IPS-18a (cell line): Measurements from ENCODE around the gene VIPR2.

Experiments
- H3K27ac ChIP-seq: one replicate; pipeline ENCODE4 v1.5.1; 2013; ENCODE audit warnings: low read length
- H3K27me3 ChIP-seq: one replicate; pipeline ENCODE4 v1.6.1; 2013; ENCODE audit warnings: mild to moderate bottlenecking, low read length; ENCODE audit not compliant: control insufficient read depth, insufficient read depth
- H3K36me3 ChIP-seq: one replicate; pipeline ENCODE4 v1.6.1; 2013; ENCODE audit warnings: low read depth, low read length; ENCODE audit not compliant: control insufficient read depth
- H3K4me1 ChIP-seq: one replicate; pipeline ENCODE4 v1.6.1; 2013; ENCODE audit warnings: low read depth, low read length; ENCODE audit not compliant: control insufficient read depth
- H3K4me3 ChIP-seq: one replicate; pipeline ENCODE4 v1.5.1; 2013; ENCODE audit warnings: low read length
- H3K9ac ChIP-seq: one replicate; pipeline ENCODE4 v1.6.1; 2013; ENCODE audit warnings: mild to moderate bottlenecking, low read length, moderate library complexity
- H3K9me3 ChIP-seq: one replicate; pipeline ENCODE4 v1.6.1; 2013; ENCODE audit warnings: low read depth, low read length; ENCODE audit not compliant: control insufficient read depth

The VIPR2 gene

GRCh38 chr7:159076333-159076732, 68.3 kb downstream of the VIPR2 start:
- no peaks in the 10 kb centered on the region for H3K27me3 ChIP-seq
- no peak overlapping the region for H3K27ac ChIP-seq
- no peak overlapping the region for H3K9ac ChIP-seq
- H3K9me3 ChIP-seq: no peaks in the 10 kb centered on the region
- H3K4me1 ChIP-seq: peaks cover 4% of the 10 kb centered on the region
- H3K36me3 ChIP-seq: no peaks in the 10 kb centered on the region
- no peak overlapping the region for H3K4me3 ChIP-seq

DNA sequence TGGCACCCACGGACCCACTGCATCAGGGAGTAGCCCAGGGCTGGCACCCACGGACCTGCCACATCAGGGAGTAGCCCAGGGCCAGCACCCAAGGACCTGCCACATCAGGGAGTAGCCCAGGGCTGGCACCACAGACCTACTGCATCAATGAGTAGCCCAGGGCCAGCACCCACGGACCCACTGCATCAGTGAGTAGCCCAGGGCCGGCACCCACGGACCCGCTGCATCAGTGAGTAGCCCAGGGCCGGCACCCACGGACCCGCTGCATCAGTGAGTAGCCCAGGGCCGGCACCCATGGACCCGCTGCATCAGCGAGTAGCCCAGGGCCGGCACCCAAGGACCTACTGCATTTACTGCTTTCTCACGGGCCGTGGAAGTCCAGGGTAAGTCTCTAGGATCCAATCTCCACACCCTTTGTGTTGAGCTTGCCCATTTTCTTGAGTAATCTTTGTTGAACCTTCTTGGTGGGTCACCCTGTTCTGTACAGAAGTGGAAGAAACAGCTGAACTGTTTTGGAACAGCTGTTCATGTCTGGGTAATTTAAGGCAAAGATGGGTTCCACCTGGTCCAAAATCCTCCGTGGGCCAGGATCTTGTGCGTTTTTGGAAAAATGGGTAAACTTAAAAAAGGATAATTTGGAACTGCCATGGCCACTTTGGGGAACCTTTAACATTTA, 69.0 kb downstream of the VIPR2 start:
- Histone ChIP-seq H3K4me3 (no peak overlapping the region), H3K27me3 (no peaks in the 10 kb centered on the region), H3K9ac (no peak overlapping the region), H3K36me3 (no peaks in the 10 kb centered on the region), H3K4me1 (peaks cover 4% of the 10 kb centered on the region), H3K9me3 (no peaks in the 10 kb centered on the region), H3K27ac (no peak overlapping the region)

DNA sequence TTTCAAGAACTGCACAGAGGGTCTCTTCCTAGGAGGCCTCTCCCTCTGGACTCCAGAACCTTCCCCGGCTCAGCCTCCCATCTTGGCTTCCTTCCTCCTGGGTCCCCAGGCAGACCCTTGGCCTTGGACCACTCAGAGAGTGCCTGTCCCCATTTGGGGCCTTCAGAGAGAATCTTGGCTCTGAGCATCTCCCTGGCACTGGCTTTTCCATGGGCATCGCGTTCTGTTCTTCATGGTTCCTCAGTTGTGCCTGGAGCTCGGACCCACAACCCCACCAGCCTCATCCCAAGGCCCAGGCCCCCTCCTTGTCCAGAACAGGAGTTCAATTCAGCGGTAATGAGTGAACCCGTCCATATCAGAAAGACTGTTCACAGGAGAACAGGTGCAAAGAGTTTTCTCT, 73.4 kb downstream of the VIPR2 start:
- Histone ChIP-seq H3K9ac (no peak overlapping the region), H3K4me3 (no peak overlapping the region), H3K27ac (no peak overlapping the region), H3K27me3 (no peaks in the 10 kb centered on the region), H3K4me1 (peaks cover 3% of the 10 kb centered on the region), H3K9me3 (no peaks in the 10 kb centered on the region), H3K36me3 (no peaks in the 10 kb centered on the region)

DNA sequence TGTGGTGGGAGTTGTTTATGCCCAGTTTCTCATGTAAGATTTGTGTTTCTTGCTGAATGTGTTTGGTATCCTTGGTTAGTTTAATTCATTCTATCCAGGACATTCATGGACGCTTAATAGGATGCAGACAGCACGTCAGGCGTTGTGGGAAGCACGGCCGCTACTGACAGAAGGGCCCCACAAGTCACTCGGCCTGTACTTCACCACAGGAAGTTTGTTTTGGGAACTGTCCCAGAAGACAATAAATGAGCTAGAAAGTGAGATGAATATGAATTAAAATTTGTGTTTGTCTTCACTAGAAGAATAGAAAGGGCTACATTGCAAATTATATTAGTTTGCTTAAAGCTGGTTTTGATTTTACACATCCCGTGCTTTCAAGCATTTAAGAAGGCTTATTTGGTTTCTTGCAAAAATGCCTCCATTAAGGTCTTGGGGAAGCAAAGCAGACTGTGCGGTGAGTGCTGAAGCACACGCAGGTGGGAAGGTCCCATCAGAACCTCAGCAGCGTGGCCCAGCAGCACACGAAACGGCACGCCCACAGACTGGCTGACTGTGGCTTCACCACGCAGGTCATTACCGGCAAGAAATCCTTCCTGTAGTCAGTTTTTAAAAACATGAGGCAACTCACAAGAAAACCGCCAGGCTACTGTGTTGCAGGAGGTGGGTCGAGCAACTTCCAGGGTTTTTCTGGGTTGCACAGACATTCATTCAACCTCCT, 74.1 kb downstream of the VIPR2 start:
- no peak overlapping the region for H3K9ac ChIP-seq
- H3K27me3 ChIP-seq: no peaks in the 10 kb centered on the region
- no peak overlapping the region for H3K4me3 ChIP-seq
- H3K4me1 ChIP-seq: no peaks in the 10 kb centered on the region
- no peaks in the 10 kb centered on the region for H3K36me3 ChIP-seq
- H3K9me3 ChIP-seq: no peaks in the 10 kb centered on the region
- H3K27ac ChIP-seq: no peak overlapping the region

DNA sequence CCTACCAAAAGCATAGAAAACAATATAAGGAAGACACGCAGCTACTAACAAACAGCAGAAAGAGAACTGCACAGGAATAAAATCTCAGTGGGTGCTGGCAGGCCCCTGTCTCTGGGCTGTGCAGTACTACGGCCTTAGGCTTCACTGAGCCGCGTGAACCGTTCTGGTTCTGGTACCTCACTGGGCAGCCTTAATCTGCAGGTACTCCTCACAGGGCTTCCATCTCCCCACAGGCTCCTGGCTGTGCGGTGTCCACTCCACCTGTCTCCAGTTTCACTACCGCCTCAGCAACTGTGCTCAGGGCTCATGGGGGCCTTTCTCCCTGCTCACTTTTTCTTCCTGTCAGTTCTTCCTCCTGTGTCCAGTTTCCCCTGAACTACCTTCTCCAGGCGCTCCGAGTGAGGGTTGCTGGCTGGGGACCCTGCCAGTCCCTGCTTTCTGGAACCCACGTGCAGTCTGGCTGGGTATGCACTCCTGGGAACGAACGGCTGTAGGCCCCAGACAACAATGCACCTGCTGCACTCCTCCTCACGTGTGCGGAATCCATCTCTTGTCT, 75.7 kb downstream of the VIPR2 start:
- no peaks in the 10 kb centered on the region for H3K4me1 ChIP-seq
- no peaks in the 10 kb centered on the region for H3K9me3 ChIP-seq
- no peak overlapping the region for H3K27ac ChIP-seq
- H3K9ac ChIP-seq: no peak overlapping the region
- H3K4me3 ChIP-seq: no peak overlapping the region
- no peaks in the 10 kb centered on the region for H3K36me3 ChIP-seq
- no peaks in the 10 kb centered on the region for H3K27me3 ChIP-seq

DNA sequence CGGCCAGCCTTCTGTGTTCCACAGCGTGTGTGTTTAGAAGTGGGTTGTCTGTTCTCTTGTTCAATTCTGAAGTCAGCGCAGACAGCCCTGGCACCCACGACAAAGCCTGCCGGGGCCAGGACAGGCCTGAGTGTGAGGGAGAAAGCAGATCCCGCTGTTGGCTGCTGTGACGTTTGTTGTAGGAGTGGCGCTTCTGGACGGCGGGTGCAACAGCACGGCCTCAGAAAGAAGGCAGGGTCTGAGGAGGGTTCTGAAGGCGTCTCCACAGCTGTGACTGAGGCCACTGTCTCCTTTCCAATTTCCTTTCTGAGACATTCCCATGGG, 76.2 kb downstream of the VIPR2 start:
- Histone ChIP-seq H3K36me3 (no peaks in the 10 kb centered on the region), H3K27me3 (no peaks in the 10 kb centered on the region), H3K9ac (no peak overlapping the region), H3K4me3 (no peak overlapping the region), H3K27ac (no peak overlapping the region), H3K9me3 (no peaks in the 10 kb centered on the region), H3K4me1 (no peaks in the 10 kb centered on the region)

- Histone ChIP-seq H3K36me3 (no peaks in the 10 kb centered on the region), H3K9ac (no peak overlapping the region), H3K9me3 (no peaks in the 10 kb centered on the region), H3K27me3 (no peaks in the 10 kb centered on the region), H3K27ac (no peak overlapping the region), H3K4me3 (no peak overlapping the region), H3K4me1 (no peaks in the 10 kb centered on the region)
These were observed 76.8 kb downstream of the VIPR2 start for GRCh38 chr7:159067576-159068487.

DNA sequence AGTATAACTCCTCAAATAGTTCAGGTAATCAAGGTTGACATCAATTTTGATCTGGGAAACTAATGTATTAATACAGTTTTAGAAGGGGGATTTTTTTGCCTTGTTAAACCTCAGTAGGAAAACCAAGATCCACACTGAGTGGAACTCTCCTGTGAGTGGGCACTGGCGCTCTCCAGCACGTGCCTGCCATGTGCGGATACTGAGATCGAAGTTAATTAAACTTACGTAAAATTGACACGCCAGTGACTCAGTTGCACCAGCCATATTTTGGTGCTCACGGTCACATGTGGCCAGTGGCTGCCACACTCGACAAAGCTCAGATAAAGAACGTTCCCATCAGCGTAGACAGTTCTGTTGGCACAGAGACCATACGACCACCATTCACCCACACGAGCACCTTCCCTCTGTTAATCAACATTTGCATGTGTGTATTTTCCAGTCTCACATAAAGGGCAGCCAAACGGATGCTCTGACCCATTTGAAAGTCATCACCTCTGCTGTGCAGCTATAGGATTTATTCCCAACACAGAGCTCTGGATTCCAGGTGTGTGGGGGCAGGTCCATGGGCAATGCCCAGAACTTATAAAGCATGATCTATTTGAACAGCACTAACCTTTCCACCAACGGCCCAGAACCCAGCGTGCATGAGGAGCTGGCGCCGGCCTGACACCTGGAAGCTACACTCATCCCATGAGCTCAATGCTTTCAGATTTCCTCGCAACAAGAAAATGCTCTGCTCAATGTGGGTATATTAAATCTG, 77.7 kb downstream of the VIPR2 start:
- no peak overlapping the region for H3K27ac ChIP-seq
- no peak overlapping the region for H3K9ac ChIP-seq
- no peaks in the 10 kb centered on the region for H3K9me3 ChIP-seq
- no peak overlapping the region for H3K4me3 ChIP-seq
- H3K4me1 ChIP-seq: no peaks in the 10 kb centered on the region
- H3K36me3 ChIP-seq: no peaks in the 10 kb centered on the region
- no peaks in the 10 kb centered on the region for H3K27me3 ChIP-seq

DNA sequence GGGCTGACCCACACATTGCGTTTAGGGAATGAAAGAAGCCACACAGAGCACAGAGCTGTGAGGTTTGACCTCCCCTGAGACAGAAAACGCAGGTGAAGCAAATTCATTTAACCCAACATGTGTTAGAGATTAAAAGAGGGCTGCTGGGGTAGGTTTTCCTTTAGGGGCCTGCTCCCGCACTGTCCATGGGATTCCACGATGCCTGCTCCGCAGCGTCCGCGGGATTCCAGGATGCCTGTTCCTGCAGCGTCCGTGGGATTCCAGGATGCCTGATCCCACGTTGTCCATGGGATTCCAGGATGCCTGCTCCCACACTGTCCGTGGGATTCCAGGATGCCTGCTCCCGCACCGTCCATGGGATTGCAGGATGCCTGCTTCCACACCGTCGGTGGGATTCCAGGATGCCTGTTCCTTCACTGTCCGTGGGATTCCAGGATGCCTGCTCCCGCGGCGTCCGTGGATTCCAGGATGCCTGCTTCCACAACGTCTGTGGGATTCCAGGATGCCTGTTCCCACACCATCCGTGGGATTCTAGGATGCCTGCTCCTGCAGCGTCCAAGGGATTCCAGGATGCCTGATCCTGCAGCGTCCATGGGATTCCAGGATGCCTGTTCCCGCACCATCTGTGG, 78.7 kb downstream of the VIPR2 start:
- H3K36me3 ChIP-seq: no peaks in the 10 kb centered on the region
- no peaks in the 10 kb centered on the region for H3K4me1 ChIP-seq
- H3K27ac ChIP-seq: no peak overlapping the region
- no peak overlapping the region for H3K4me3 ChIP-seq
- no peak overlapping the region for H3K9ac ChIP-seq
- no peaks in the 10 kb centered on the region for H3K27me3 ChIP-seq
- H3K9me3 ChIP-seq: no peaks in the 10 kb centered on the region

GRCh38 chr7:159064816-159065510, 79.7 kb downstream of the VIPR2 start:
- H3K4me3 ChIP-seq: no peak overlapping the region
- H3K36me3 ChIP-seq: no peaks in the 10 kb centered on the region
- H3K9ac ChIP-seq: no peak overlapping the region
- H3K9me3 ChIP-seq: no peaks in the 10 kb centered on the region
- H3K4me1 ChIP-seq: no peaks in the 10 kb centered on the region
- H3K27me3 ChIP-seq: no peaks in the 10 kb centered on the region
- H3K27ac ChIP-seq: no peak overlapping the region
